Measurements from ENCODE around the gene ALAS1. TPM values are rescaled to one million over a fixed set of nuclear protein-coding genes. Genes with fewer than 3 reads are reported as not detected.

Gene ALAS1
- total and polyA plus RNA-seq, 9 of the 15 experiments (the other 6 are each of a cell fraction or from before 2014, with no cell fraction given), result 21.4 to 49.5 (median 34.4) TPM

DNA sequence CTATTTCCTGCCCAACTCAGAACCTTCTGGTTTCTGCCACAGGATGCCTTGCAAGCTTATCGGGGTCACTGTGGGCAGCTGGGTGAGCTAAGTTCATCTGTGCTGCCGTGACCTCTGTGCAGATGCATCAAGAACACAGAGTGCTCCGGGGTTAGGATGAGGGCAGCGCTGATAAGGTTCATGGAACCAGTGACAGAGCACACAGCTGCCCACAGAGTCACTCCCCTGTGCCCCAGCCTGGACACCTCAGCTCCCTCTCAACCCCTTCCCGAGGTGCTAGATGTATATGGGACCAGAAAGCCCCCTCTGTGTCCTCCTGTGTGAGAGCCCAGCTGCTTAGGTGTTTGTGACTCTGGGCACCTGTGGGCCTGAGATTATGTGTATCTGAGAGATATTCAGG, 15.8 kb upstream of the ALAS1 start (continued):
- TF ChIP-seq, protein P1, sequence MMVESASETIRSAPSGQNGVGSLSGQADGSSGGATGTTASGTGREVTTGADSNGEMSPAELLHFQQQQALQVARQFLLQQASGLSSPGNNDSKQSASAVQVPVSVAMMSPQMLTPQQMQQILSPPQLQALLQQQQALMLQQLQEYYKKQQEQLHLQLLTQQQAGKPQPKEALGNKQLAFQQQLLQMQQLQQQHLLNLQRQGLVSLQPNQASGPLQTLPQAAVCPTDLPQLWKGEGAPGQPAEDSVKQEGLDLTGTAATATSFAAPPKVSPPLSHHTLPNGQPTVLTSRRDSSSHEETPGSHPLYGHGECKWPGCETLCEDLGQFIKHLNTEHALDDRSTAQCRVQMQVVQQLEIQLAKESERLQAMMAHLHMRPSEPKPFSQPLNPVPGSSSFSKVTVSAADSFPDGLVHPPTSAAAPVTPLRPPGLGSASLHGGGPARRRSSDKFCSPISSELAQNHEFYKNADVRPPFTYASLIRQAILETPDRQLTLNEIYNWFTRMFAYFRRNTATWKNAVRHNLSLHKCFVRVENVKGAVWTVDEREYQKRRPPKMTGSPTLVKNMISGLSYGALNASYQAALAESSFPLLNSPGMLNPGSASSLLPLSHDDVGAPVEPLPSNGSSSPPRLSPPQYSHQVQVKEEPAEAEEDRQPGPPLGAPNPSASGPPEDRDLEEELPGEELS (CRISPR knock-in tag; IDR thresholded peaks at IDR 0.05; ENCODE audit: borderline replicate concordance), result no peak
- TF ChIP-seq RHOXF2B (CRISPR knock-in tag; conservative IDR thresholded peaks at IDR 0.05) (no peak), POLR3G (IDR thresholded peaks at IDR 0.05; ENCODE audit: extremely low read depth, insufficient read length, insufficient replicate concordance) (no peak), TBP (optimal IDR thresholded peaks at IDR 0.05; ENCODE audit: low read depth, low read length) (no peak), NR2C2 (CRISPR knock-in tag; IDR thresholded peaks at IDR 0.05) (no peak), NR2C2 (tag; IDR thresholded peaks at IDR 0.05) (peak; percentile 78), ELF1 (tag; IDR thresholded peaks at IDR 0.05) (no peak), ETS2 (tag; IDR thresholded peaks at IDR 0.05; ENCODE audit: borderline replicate concordance, poor library complexity, severe bottlenecking) (no peak), RAD21 (CRISPR knock-in tag; conservative IDR thresholded peaks at IDR 0.05 in 1 of 2, IDR thresholded peaks at IDR 0.05 in 1 of 2) (no peak), CREBBP (IDR thresholded peaks at IDR 0.05; ENCODE audit: low read depth, low read length) (no peak), GTF2E2 (tag; IDR thresholded peaks at IDR 0.05) (no peak), ZNF212 (CRISPR knock-in tag; IDR thresholded peaks at IDR 0.05) (no peak), DMBX1 (CRISPR knock-in tag; IDR thresholded peaks at IDR 0.05; ENCODE audit: borderline replicate concordance) (no peak), BRD9 (IDR thresholded peaks at IDR 0.05; ENCODE audit: low read depth, partially characterized antibody) (no peak), DACH1 (IDR thresholded peaks at IDR 0.05; ENCODE audit: partially characterized antibody) (no peak), ZNF707 (CRISPR knock-in tag; conservative IDR thresholded peaks at IDR 0.05) (no peak)
- TF ChIP-seq, protein P2, sequence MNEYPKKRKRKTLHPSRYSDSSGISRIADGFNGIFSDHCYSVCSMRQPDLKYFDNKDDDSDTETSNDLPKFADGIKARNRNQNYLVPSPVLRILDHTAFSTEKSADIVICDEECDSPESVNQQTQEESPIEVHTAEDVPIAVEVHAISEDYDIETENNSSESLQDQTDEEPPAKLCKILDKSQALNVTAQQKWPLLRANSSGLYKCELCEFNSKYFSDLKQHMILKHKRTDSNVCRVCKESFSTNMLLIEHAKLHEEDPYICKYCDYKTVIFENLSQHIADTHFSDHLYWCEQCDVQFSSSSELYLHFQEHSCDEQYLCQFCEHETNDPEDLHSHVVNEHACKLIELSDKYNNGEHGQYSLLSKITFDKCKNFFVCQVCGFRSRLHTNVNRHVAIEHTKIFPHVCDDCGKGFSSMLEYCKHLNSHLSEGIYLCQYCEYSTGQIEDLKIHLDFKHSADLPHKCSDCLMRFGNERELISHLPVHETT (CRISPR knock-in tag; conservative IDR thresholded peaks at IDR 0.05 in 1 of 2, IDR thresholded peaks at IDR 0.05 in 1 of 2), result no peak
- TF ChIP-seq, protein P3, sequence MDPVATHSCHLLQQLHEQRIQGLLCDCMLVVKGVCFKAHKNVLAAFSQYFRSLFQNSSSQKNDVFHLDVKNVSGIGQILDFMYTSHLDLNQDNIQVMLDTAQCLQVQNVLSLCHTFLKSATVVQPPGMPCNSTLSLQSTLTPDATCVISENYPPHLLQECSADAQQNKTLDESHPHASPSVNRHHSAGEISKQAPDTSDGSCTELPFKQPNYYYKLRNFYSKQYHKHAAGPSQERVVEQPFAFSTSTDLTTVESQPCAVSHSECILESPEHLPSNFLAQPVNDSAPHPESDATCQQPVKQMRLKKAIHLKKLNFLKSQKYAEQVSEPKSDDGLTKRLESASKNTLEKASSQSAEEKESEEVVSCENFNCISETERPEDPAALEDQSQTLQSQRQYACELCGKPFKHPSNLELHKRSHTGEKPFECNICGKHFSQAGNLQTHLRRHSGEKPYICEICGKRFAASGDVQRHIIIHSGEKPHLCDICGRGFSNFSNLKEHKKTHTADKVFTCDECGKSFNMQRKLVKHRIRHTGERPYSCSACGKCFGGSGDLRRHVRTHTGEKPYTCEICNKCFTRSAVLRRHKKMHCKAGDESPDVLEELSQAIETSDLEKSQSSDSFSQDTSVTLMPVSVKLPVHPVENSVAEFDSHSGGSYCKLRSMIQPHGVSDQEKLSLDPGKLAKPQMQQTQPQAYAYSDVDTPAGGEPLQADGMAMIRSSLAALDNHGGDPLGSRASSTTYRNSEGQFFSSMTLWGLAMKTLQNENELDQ (CRISPR knock-in tag; IDR thresholded peaks at IDR 0.05; ENCODE audit: borderline replicate concordance), result no peak
- TF ChIP-seq, protein P4, sequence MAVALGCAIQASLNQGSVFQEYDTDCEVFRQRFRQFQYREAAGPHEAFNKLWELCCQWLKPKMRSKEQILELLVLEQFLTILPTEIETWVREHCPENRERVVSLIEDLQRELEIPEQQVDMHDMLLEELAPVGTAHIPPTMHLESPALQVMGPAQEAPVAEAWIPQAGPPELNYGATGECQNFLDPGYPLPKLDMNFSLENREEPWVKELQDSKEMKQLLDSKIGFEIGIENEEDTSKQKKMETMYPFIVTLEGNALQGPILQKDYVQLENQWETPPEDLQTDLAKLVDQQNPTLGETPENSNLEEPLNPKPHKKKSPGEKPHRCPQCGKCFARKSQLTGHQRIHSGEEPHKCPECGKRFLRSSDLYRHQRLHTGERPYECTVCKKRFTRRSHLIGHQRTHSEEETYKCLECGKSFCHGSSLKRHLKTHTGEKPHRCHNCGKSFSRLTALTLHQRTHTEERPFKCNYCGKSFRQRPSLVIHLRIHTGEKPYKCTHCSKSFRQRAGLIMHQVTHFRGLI (CRISPR knock-in tag; IDR thresholded peaks at IDR 0.05), result 0 out of 2 replicates have a peak, but pooled peaks have one; percentile 31

All from K562 (cell line).